CD4-positive, alpha-beta T cell treated with Interleukin-17A for 4 hours (primary cell): ENCODE results near the gene MYO3A.

ENCODE experiments used
- DNase-seq: peaks from one replicate; pipeline ENCODE4 v3.0.0-alpha.2; 2020; ENCODE audit warnings: mixed read lengths

MYO3A gene, protein sequence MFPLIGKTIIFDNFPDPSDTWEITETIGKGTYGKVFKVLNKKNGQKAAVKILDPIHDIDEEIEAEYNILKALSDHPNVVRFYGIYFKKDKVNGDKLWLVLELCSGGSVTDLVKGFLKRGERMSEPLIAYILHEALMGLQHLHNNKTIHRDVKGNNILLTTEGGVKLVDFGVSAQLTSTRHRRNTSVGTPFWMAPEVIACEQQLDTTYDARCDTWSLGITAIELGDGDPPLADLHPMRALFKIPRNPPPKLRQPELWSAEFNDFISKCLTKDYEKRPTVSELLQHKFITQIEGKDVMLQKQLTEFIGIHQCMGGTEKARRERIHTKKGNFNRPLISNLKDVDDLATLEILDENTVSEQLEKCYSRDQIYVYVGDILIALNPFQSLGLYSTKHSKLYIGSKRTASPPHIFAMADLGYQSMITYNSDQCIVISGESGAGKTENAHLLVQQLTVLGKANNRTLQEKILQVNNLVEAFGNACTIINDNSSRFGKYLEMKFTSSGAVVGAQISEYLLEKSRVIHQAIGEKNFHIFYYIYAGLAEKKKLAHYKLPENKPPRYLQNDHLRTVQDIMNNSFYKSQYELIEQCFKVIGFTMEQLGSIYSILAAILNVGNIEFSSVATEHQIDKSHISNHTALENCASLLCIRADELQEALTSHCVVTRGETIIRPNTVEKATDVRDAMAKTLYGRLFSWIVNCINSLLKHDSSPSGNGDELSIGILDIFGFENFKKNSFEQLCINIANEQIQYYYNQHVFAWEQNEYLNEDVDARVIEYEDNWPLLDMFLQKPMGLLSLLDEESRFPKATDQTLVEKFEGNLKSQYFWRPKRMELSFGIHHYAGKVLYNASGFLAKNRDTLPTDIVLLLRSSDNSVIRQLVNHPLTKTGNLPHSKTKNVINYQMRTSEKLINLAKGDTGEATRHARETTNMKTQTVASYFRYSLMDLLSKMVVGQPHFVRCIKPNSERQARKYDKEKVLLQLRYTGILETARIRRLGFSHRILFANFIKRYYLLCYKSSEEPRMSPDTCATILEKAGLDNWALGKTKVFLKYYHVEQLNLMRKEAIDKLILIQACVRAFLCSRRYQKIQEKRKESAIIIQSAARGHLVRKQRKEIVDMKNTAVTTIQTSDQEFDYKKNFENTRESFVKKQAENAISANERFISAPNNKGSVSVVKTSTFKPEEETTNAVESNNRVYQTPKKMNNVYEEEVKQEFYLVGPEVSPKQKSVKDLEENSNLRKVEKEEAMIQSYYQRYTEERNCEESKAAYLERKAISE (N-terminal part only)

DNA sequence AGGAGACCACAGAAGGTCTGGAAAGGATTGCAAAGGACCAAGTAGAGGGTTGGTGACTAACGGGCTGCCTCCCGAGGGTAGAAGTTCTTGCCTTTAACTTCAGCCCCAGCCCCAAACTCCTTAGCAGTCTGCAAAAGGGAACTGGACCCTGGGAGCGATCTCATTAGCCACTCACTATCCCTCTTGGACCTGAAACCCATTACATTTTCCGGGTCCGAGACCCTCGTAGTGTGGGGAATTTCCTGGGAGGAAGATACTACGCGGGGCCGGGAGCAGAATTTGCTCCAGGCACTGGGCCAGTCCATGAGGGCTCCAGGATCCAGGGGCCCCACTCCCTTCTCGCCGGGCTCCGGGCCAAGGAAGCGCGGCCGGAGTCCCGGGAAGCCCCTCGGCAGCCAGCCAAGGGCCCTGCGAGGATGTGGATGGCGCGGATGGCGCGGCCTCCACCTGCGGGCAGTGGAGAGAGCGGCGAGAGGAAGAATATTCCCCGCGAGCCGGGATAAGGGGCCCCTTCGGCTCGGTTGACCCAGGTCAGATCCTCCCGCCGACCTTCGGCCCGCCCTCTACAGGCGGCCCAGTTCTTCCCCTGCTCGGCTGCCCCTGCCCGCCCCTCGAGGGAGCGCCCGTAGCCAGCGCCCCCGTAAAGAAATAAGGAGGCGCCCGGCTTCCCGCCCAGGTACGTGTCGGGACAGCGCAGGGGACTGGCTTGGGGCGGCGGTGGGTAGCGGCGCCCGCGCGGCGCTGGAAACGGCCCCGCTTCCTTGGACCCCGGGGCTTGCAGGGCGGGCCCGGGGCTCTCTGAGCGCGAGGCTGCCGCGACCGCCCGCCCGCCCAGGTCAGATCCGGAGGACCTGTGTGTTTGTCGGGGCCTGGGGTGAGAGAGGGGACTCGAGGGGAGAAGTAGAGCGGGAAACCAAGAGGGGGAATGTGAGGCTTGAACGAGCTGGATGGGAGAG, at the start of gene MYO3A:
MYO3A (plus strand) TSS at position 577 of the 956 bp plus-strand sequence. CDS start 17,882 bp downstream, outside the sequence.
- DNase-seq: no peak

DNA sequence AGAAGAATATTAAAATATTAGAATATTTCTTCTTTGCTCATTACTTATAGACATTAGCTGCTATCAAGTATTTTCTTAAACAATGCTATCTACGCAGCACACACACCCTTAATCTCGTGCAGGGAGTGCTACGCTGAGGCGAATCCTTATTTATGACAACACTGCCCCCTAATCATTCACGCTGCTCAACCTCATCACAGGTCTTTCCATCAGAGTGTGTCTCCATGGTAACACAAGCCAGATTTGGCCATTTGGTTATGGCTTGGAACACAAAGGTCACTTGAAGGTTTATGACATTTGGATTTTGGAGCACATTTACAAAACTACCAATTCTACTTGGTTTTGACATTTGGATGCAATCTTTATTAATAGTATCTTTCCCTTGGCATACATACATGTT, 45.4 kb upstream of the MYO3A start:
- DNase-seq: no peak

DNA sequence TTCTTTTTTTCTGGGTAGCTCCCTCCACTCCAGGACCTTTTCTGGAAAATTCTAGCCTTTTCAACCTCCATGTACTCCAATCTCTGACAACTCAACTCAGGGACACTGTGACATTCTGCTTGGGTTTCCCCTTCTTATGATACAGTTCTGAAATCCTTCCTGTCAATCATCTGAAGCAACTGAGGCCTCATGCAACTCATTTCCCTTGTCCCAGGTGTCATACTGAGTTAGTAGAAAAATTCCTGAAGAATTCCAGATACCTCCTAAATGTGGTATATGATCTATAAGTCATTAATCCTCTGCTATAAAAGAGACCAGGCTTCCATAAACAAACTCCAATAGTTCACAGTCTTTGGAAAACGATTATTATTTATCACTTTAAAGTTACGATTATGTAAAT, 43.0 kb upstream of the MYO3A start:
- no peak for DNase-seq

DNA sequence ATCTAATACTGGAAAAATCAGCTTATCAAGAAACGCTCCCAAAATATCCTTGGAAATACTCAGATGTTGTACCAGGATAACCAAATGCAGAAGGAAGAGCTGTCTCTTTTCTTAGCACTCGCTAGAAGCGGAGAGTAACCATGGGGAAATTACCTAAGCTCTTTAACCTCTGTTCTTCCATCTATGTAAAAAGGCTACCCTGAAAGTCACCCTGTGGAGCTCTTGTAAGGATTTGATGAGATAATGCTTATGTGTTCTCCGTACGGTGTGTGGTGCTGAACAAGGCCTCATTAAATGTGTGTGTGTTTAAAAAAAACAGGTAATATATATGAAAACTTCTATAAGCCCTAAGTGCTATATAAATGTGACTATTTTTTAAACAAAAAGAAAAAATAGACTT, 38.2 kb upstream of the MYO3A start:
- DNase-seq: no peak

DNA sequence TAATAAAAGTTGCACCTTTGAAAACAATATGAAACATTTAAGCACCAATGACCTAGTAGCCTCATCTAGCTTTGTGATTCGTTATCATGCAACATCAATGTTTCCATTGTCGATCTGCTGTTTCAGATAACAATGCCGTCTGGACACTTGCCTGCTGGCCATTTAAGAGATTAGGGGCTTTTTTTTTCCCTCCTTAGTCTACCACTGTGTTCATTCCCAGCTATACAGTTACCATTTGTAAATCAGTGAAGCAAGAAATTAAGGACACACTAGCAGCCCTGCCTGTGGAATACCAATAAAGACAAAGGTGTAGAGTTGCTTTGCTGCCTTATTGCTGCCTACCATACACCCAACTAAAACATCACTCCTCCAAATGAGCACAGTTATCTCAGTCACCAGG, 37.6 kb upstream of the MYO3A start:
- no peak for DNase-seq

DNA sequence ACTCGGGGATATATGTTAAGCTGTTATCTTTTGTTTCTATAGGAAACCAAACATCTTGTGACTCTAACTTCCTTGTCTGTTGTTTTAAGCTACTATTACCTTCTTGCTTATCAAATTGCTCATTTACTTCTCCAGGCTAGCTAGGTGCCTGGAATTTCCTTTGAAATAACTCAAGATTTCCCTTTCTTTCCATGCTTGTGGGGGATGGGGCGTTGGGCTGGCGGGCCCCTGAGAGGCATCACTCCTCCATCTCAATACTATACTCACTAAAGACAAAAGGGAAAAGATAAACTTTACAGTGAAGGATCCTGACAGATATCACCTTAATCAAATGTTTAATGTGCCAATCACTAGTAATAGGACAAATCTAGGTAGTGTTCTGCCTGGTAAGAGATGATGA, 34.7 kb upstream of the MYO3A start:
- DNase-seq: no peak

DNA sequence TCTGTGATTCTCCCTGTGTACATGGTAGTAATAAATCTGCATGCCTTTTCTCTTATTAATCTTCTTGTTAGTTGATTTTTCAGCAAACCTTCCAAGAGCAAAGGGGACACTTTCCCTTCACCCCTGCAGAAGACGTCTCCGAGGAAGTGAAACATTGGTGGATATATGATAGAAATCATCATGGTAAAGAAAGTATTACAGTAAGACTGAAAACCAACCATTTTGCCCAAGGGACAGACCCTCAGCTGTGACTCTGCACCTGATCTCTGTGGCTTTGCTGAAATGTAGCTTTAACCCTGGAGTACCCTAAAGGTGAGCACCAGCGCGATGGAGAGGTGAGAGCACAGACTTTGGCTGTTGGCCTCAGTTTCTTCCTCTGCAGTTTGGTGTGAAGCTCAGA, 32.8 kb upstream of the MYO3A start:
- no peak for DNase-seq

DNA sequence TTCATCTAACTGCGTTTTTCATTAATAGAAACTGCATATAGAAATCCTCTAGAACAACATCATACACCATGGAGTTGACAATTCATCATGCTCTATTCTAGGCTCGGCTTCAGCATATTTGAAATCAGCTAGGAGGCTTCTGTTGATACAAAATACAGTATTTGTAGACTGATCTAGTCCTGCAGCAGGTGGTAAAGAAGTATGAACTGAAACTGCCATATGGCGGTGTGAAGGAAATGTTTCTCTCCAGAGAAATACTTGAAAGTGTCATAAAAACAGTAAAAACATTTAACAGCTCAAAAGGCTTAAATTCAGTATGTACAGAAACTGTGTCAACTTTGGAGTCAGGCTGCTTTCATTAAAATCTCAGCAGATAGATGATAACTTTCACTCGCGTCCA, 32.0 kb upstream of the MYO3A start:
- no peak for DNase-seq

DNA sequence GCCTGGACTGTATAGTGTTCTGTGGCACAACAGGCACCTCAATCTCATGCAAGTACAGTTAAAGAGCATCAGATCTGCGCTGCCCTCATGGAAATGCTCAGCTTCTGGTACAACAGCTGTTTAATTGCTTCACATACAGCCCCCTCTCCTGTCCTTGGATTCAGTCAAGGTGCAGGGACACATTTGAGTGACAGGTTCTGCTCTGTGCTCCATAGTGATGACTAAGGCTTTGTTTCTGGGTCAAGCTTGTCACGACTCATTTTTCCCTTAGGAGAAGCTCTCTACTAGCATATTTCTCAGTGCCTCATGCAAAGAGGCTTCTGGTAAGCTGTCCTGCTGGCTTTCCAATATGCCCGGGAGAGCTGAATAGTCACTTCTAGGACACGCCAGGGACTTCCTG, 26.8 kb upstream of the MYO3A start:
- DNase-seq: no peak

DNA sequence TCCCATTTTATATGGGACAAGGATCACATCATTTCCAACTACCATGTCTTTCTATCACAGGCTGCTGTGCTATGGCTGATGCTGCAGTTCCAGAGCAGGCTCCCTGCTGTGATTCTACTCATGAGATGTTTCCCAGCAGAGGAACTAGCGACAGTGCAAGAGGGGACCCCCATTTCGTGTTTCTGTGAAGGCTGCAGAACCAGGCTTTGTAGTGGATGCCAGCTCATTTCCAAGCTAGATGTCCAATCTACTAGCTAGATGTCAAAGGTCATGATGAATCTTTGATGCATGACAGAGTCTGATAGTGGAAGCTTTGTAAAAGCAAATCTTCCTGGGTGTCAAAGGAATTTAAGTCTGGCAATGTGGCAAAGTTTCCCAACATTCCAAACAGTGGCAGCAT, 21.2 kb upstream of the MYO3A start:
- DNase-seq: no peak

DNA sequence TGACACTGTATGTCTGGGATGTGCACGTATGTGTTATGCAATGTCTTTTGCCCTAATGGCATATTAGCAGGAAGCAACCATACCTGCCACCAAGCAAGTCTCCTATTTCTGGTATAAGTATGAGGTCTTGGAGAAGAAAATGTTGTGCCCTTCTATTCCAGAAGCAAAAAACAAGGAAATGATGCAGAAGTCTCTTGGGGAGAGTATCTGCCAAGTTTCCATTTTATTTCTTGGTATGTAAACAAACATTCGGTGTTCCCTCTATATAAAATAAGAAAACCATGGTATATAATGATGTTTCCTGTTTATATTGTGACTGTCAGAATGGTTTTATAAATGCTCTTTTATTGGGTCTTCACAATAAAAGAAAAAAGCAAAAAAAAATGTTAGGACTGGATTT, 19.3 kb upstream of the MYO3A start:
- DNase-seq: no peak

DNA sequence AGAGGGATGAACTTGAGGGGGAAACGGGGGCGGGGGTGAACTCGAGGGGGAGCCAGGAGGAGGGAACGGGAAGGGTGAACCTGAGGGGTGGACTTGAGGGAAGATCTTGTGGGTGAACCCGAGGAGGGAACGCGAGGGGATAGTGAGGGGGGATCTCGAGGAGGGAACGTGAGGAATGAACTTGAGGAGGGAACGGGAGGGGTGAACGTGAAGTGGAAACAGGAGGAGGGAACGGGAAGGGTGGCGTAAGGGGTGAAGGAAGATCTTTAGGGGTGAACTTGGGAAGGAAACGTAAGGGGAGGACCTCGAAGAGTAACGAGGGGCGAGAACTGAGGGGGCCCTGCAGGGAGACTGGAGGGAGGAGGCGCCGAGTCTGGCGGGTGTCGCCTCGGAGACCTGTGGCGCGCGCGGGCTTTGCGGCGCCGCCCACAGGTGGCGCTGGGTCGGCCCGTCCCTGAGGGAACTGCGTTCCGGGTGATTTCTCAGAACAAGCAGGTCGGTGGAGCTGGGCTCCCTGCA, 651 bp downstream of the MYO3A start:
- no peak for DNase-seq

DNA sequence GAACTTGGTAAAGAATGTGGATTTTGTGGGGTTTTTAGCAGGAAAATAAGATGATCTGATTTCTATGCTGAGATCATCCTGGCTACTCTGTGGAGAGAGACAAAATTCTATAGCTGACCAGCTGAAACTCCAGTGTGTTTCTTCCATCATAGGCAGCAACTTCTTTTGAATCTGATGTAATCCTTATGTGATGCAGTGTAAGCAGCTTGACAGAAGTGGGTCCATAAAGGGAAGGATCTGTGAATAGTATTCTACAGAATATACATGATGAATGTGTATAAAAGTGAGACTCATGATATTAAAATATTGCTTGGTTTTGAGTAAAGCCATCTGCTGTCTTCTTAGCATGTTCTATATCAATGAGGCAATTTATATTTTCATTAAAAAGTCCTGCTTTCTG, 4.4 kb downstream of the MYO3A start:
- DNase-seq: no peak

DNA sequence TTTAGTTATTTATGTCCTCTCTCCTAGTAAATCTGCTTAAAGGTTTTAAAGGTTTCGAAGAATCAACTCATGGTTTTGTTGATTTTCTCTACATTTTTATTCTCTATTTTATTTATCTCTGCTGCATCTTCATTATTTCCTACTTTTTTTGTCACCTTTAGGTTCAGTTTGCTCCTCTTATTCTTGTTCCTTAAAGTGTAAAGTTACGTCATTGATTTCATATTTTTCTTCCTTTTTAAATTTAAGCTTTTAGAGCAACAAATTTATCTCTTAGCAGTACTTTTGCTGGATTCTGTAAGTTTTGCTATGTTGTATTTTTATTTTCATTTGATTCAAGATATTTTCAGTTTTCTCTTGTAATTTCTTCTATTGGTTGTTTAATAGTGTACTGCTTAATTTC, 10.7 kb downstream of the MYO3A start:
- no peak for DNase-seq

DNA sequence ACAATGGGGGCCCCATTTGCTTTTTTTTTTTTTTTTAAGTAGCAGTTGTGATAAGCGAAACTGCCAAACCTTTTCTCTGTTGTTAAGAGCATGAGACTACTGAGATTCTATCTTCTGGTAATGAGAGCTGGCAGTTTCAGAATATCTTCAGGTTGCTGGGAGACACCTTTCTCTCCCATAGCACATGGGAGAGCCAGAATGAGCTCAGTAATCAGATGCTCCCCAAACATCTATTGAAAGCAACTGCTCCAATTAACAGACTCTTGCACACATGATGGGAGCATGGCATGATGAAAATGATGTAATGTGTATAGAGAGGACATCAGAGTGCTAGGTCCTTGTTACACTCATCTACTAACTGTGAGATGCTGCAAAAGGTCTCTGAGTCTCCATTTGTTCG, 18.8 kb downstream of the MYO3A start:
- DNase-seq: no peak

DNA sequence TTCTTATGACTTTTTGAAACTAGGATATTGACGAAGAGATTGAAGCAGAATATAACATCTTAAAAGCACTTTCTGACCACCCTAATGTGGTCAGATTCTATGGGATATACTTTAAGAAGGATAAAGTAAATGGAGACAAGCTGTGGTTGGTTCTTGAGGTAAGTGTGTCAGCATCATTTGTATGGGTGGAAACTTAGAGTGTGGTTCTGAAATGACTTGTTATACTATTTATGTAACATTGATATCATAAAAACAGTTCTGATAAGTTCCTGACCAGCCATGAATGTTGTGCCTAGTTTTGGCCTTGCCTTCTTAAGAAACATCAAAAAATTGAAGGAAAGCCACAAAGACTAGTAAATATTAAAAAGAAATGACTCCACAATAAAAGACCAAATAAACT, 20.8 kb downstream of the MYO3A start:
- no peak for DNase-seq

DNA sequence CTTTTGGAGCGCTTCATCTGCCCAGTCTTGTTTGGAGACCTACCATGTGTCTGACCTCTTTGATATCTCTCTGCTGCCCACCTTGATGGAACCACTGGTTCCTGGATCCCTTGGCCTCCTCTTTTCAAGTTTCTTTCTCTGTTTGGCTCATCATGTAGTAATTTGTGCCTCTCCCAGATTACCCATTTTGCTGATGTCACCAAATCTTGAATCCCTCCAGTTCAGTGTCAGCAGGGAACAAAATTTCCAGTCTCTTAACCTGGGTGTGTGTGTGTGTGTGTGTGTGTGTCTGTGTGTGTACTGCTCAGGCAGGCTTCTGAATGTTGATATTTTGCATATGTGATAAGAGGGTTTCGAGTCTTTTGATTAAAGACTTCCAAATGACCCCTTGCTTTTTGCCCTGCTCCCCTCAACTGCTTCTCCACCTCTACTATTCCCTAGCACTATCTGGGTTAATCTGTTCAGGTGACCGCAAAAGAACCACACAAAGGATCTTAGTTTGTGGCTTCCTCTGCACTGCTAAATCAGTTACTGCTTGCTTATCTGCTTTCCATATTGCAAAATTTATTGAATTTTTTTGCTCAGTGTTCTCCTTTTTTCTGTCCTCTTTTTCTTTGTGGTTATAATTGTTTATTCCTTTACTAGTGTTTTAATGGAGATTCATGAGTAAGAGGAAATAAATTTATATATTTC, 25.7 kb downstream of the MYO3A start:
- no peak for DNase-seq

DNA sequence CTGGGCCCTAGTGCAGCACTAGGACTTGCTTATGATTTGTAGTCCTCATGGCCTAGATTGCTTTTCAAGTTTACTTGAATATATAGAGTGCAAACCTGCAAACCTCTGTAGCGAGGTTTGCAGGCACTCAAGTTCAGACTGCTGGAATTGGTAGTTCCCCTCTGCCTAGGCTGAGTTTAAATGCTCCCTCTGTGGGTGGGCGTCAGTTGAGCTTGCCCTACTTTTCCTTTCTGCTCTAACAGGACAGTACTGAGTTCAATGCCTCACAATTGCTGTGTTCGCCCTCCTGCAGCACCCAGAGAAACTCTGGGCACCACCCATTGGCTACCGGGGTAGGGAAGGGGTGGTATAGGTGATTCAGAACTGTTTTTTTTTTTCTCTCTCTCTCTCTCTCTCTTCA, 31.6 kb downstream of the MYO3A start:
- no peak for DNase-seq

DNA sequence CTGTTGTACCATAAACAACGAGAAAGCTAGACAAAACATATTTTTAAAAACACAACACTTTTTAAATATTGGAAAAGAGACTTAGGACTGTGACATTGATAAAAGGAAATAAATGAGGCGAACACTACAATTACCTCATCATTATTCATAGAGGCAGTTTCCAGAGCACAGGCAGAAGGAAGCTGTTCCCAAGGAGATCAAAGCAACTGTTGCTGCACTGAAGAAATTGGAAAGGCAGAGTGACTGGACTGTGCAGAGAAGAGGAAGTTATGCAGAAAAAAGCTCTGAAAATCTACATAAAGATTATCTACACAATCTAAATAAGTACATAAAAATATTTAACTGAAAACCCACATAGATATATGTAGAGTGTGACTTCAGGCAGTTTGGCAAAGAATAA, 32.8 kb downstream of the MYO3A start:
- no peak for DNase-seq

DNA sequence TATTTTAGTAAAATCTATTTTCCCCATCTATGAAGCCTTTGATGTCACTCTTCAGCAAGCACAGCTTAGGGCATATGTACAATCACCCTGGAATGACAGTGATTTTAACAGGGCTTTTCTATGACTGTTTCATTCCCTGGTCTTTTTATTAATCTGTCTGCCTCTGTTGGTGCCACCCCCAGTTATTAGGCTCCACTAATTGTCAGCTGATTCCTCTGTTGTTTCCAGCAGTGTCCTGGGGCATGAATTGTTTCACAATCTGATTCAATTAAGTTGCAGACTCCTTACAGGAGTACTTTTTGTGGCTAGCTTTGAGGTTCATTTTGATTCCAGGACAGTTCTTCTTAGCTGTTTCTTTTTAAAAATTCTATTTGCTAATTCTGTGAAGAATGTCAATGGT, 38.6 kb downstream of the MYO3A start:
- DNase-seq: no peak

DNA sequence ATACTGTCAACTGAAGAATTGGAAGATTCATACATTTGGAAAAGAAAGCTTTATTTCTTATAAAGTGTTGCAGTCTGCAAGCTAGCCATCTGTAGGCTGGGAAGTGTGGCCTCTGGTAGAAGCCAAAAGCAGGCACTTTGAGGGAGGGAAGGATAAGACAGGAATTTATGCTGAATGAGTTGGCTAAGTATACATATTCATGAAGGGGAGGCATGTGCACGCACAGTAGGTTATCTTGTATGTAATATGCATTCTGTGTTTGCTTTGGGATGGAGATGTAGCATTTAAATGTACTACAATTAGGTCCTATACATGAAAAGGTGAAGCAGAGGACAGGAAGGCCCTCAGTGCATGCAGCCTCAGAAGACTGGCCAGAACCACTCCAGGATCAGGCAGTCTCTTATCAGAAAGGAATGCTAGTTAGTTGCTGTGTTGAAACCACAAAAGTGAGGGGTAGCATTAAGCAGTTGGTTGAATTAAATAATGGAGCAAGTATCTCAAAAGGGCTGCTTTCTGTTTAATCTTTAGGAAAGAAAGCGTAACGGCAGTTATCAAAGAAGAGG, 40.9 kb downstream of the MYO3A start:
- DNase-seq: no peak
